Uterus (tissue), 4 donors: ENCODE measurements around the gene CNN2. TPM values are rescaled to one million over a fixed set of nuclear protein-coding genes. Genes with fewer than 3 reads are reported as not detected.

Source experiments
- DNase-seq, 2 donors: peaks; one replicate each; pipeline ENCODE4 v3.0.0-alpha.2; 2019 to 2020
- H3K27ac ChIP-seq, 2 donors: fragments of 200-600 bp; sonication (generic); 1 replicate in 1 of 2; 2 replicates in 1 of 2; pipeline ENCODE4 v1.5.1; 2016 to 2018
- H3K27me3 ChIP-seq, 2 donors: fragments of 200-600 bp; sonication (generic); one replicate each; pipeline ENCODE4 v1.5.1; 2018 to 2019; ENCODE audit warnings: control low read depth in 1 of 2
- H3K36me3 ChIP-seq, 2 donors: fragments of 200-600 bp; sonication (generic); one replicate each; pipeline ENCODE4 v1.5.1; 2019; ENCODE audit warnings: control low read depth in 1 of 2
- H3K4me1 ChIP-seq, 2 donors: fragments of 200-600 bp; sonication (generic); one replicate each; pipeline ENCODE4 v1.5.1; 2018 to 2019; ENCODE audit warnings: control low read depth in 1 of 2
- H3K4me3 ChIP-seq, 2 donors: fragments of 200-600 bp; sonication (generic); 1 replicate in 1 of 2; 2 replicates in 1 of 2; pipeline ENCODE4 v1.5.1; 2018 to 2019; ENCODE audit warnings: mild to moderate bottlenecking in 1 of 2
- H3K9me3 ChIP-seq, 2 donors: fragments of 200-600 bp; sonication (generic); one replicate each; pipeline ENCODE4 v1.5.1; 2019; ENCODE audit warnings: control low read depth in 1 of 2
- CTCF ChIP-seq, 4 experiments: fragments of 200-600 bp in 2 of 4; fragments of 450-650 bp in 2 of 4; sonication (generic) in 2 of 4; IDR thresholded peaks; one replicate each; pipeline ENCODE4 v1.5.1; 2016 to 2019; ENCODE audit warnings: antibody characterized with exemption in 4 of 4, mild to moderate bottlenecking in 2 of 4, moderate library complexity in 1 of 4
- POLR2A ChIP-seq, 2 donors: fragments of 450-650 bp; IDR thresholded peaks; one replicate each; pipeline ENCODE4 v1.6.1; 2016; ENCODE audit warnings: antibody characterized with exemption in 2 of 2, mild to moderate bottlenecking in 1 of 2, moderate library complexity in 1 of 2
- intact Hi-C: fragments of 100-400 bp; cut with DNase I; formaldehyde crosslinking; loops from one replicate; pipeline ENCODE4 v1.15.1; 2023; ENCODE audit warnings: low total_unique reads
- total RNA-seq, 4 donors: library from RNA; depleted of rRNA in 3 of 4; stranded (reverse); fragments of >200 nt in 3 of 4; gene quantifications; one replicate each; pipeline versions ENCODE4 v1.1.0 to v1.2.4, GENCODE V29; 2014 to 2023
- donor health status: DM: yes; HTN: yes; CAD: no.

The CNN2 gene
- total RNA-seq, 4 donors from 2014 or later, result 14.3 to 186 (median 88.5) TPM

GRCh38 chr19:1061987-1062386 is 35.6 kb downstream of the CNN2 start:
- no peak for DNase-seq

GRCh38 chr19:1062387-1063029 is 36.1 kb downstream of the CNN2 start:
- H3K9me3 ChIP-seq, result peaks cover 0 to 24% of the 10 kb centered on the region in 2 donors
- intact Hi-C loops, result no loop called here
- TF ChIP-seq CTCF (IDR thresholded peaks at IDR 0.05) (no peak), POLR2A (IDR thresholded peaks at IDR 0.05) (no peak)
- H3K4me1 ChIP-seq, result peaks cover 0 to 15% of the 10 kb centered on the region in 2 donors
- H3K36me3 ChIP-seq, result no peaks in the 10 kb centered on the region
- no peak overlapping the region for H3K4me3 ChIP-seq
- H3K27me3 ChIP-seq, result peaks cover 11 to 15% of the 10 kb centered on the region in 2 donors
- DNase-seq, result no peak
- no peak overlapping the region for H3K27ac ChIP-seq

More at GRCh38 chr19:1061987-1062386, 35.6 kb downstream of the CNN2 start:
- no peak overlapping the region for H3K27ac ChIP-seq
- H3K9me3 ChIP-seq, result peaks cover 0 to 29% of the 10 kb centered on the region in 2 donors
- intact Hi-C loops, result no loop called here
- peaks cover 0 to 11% of the 10 kb centered on the region in 2 donors for H3K4me1 ChIP-seq
- H3K36me3 ChIP-seq, result no peaks in the 10 kb centered on the region
- no peak overlapping the region for H3K4me3 ChIP-seq
- TF ChIP-seq POLR2A (IDR thresholded peaks at IDR 0.05), result no peak
- TF ChIP-seq CTCF (IDR thresholded peaks at IDR 0.05), result no peak
- H3K27me3 ChIP-seq, result peaks cover 6 to 13% of the 10 kb centered on the region in 2 donors

- Histone ChIP-seq H3K27ac (no peak overlapping the region), H3K4me1 (peaks cover 0 to 15% of the 10 kb centered on the region in 2 donors), H3K27me3 (peaks cover 13 to 22% of the 10 kb centered on the region in 2 donors), H3K36me3 (no peaks in the 10 kb centered on the region), H3K4me3 (no peak overlapping the region), H3K9me3 (peaks cover 0 to 17% of the 10 kb centered on the region in 2 donors)
- no peak for TF ChIP-seq CTCF (IDR thresholded peaks at IDR 0.05)
- TF ChIP-seq POLR2A (IDR thresholded peaks at IDR 0.05), result no peak
- intact Hi-C loops, result no loop called here
- DNase-seq, result no peak
Measured at GRCh38 chr19:1063030-1063908, 36.9 kb downstream of the CNN2 start.

GRCh38 chr19:1063909-1064660 is 37.7 kb downstream of the CNN2 start:
- no peak for DNase-seq
- TF ChIP-seq POLR2A (IDR thresholded peaks at IDR 0.05) (no peak), CTCF (IDR thresholded peaks at IDR 0.05) (no peak)

More at GRCh38 chr19:1063909-1064660, 37.7 kb downstream of the CNN2 start:
- Histone ChIP-seq H3K9me3 (peaks cover 0 to 8% of the 10 kb centered on the region in 2 donors), H3K4me1 (peaks cover 0 to 15% of the 10 kb centered on the region in 2 donors), H3K36me3 (no peaks in the 10 kb centered on the region), H3K27me3 (peaks cover 13 to 30% of the 10 kb centered on the region in 2 donors), H3K4me3 (no peak overlapping the region), H3K27ac (no peak overlapping the region)
- intact Hi-C loops, result no loop called here
